Middle frontal gyrus (tissue), 1 donor: ENCODE results near the gene TULP1.

Experiments used
- DNase-seq: peaks from one replicate; pipeline ENCODE4 v3.0.0-alpha.2; 2015; ENCODE audit warnings: low spot score; ENCODE audit errors: extremely low spot score

TULP1 gene

GRCh38 chr6:35484921-35485392 is 27.7 kb downstream of the TULP1 start:
- DNase-seq, result no peak

- DNase-seq, result no peak
Measured at GRCh38 chr6:35483893-35484645, 28.6 kb downstream of the TULP1 start.

- no peak for DNase-seq
Measured at GRCh38 chr6:35483490-35483889, 29.2 kb downstream of the TULP1 start.

GRCh38 chr6:35483062-35483461 is 29.6 kb downstream of the TULP1 start:
- no peak for DNase-seq

GRCh38 chr6:35481226-35481625 is 31.5 kb downstream of the TULP1 start:
- DNase-seq, result no peak

GRCh38 chr6:35480176-35480575 is 32.5 kb downstream of the TULP1 start:
- no peak for DNase-seq

GRCh38 chr6:35478259-35478658 is 34.4 kb downstream of the TULP1 start:
- no peak for DNase-seq

GRCh38 chr6:35477551-35478179 is 35.0 kb downstream of the TULP1 start:
- no peak for DNase-seq

GRCh38 chr6:35477028-35477427 is 35.7 kb downstream of the TULP1 start:
- no peak for DNase-seq

- no peak for DNase-seq
Measured at GRCh38 chr6:35476004-35476403, 36.7 kb downstream of the TULP1 start.

GRCh38 chr6:35475573-35475972 is 37.1 kb downstream of the TULP1 start:
- DNase-seq, result no peak

- DNase-seq, result no peak
Measured at GRCh38 chr6:35474942-35475570, 37.6 kb downstream of the TULP1 start.

GRCh38 chr6:35474131-35474941 is 38.4 kb downstream of the TULP1 start:
- DNase-seq, result no peak

- DNase-seq, result no peak
Measured at GRCh38 chr6:35473850-35474130, 38.9 kb downstream of the TULP1 start.

- no peak for DNase-seq
Measured at GRCh38 chr6:35473075-35473849, 39.4 kb downstream of the TULP1 start.

- DNase-seq, result no peak
Measured at GRCh38 chr6:35471836-35472345, 40.8 kb downstream of the TULP1 start.

- no peak for DNase-seq
Measured at GRCh38 chr6:35470663-35471120, 42.0 kb downstream of the TULP1 start.

- no peak for DNase-seq
Measured at GRCh38 chr6:35469751-35470662, 42.7 kb downstream of the TULP1 start.

- DNase-seq, result no peak
Measured at GRCh38 chr6:35468980-35469750, 43.5 kb downstream of the TULP1 start.
